Activated CD4-positive, alpha-beta memory T cell treated with anti-CD3 and anti-CD28 coated beads for 36 hours (primary cell): Measurements from ENCODE around the gene GOLGA6L2. TPM values are rescaled to one million over a fixed set of nuclear protein-coding genes. Genes with fewer than 3 reads are reported as not detected.
"Not testable (repeated sequence)": the region's sequence is repeated elsewhere in the genome, so short reads cannot be mapped to it uniquely, and the experiment has no call there.

Source experiments
- CTCF ChIA-PET: fragments of 350-600 bp; sonication (Branson Sonifier 250); formaldehyde crosslinking; loops from one replicate; lab custom pipeline; 2021; ENCODE audit warnings: antibody characterized with exemption, inconsistent platforms; lab: Charles Lee
- POLR2A ChIA-PET: fragments of 350-600 bp; sonication (Branson Sonifier 250); formaldehyde crosslinking; loops from one replicate; lab custom pipeline; 2021; ENCODE audit warnings: antibody characterized with exemption; lab: Charles Lee
- DNase-seq: peaks from one replicate; pipeline ENCODE4 v3.0.0-alpha.2; 2020
- H3K27ac Mint-ChIP-seq: one replicate; pipeline ENCODE4 v1.8.0; 2021; ENCODE audit warnings: mixed read lengths
- H3K27me3 Mint-ChIP-seq: one replicate; pipeline ENCODE4 v1.8.0; 2021; ENCODE audit warnings: mixed read lengths
- H3K36me3 Mint-ChIP-seq: one replicate; pipeline ENCODE4 v1.8.0; 2021; ENCODE audit warnings: mixed read lengths
- H3K4me1 Mint-ChIP-seq: one replicate; pipeline ENCODE4 v1.8.0; 2021; ENCODE audit warnings: low read depth, mixed read lengths
- H3K4me3 Mint-ChIP-seq: one replicate; pipeline ENCODE4 v1.8.0; 2021; ENCODE audit warnings: mild to moderate bottlenecking, mixed read lengths
- H3K9me3 Mint-ChIP-seq: one replicate; pipeline ENCODE4 v1.8.0; 2021; ENCODE audit warnings: mixed read lengths
- intact Hi-C: fragments of 100-400 bp; cut with micrococcal nuclease; formaldehyde crosslinking; loops from one replicate; pipeline ENCODE4 v1.15.1; 2023
- total RNA-seq, 2 experiments: library from RNA; stranded (reverse); gene quantifications; one replicate each; pipeline ENCODE4 v1.2.3, GENCODE V29; 2021

The GOLGA6L2 gene
- total RNA-seq, 2 experiments from 2014 or later: not detected

DNA sequence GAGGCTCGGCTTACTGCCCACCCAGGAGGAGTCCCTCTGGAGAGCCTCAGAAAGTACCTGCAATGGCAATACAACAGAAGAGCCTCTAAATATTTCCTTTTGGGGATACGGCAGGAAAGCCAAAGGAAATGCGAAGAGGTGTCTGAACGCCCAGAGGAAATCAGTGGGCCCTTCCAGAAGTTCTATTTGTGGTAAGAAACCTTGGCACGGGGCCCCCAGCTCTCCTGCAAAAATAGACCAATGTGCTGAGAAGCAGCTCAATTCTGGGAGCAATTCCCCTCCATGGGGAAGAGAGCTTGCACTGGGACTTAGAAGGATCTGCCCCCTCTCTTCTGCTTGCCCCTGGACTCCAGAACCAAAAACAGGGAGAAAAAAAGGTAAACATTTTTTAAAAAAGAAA is 47.8 kb downstream of the GOLGA6L2 start:
- H3K4me3 Mint-ChIP-seq, H3K27me3 Mint-ChIP-seq, H3K4me1 Mint-ChIP-seq, H3K9me3 Mint-ChIP-seq, CTCF ChIA-PET, DNase-seq, H3K27ac Mint-ChIP-seq, intact Hi-C loops, H3K36me3 Mint-ChIP-seq, POLR2A ChIA-PET: not testable (repeated sequence)

DNA sequence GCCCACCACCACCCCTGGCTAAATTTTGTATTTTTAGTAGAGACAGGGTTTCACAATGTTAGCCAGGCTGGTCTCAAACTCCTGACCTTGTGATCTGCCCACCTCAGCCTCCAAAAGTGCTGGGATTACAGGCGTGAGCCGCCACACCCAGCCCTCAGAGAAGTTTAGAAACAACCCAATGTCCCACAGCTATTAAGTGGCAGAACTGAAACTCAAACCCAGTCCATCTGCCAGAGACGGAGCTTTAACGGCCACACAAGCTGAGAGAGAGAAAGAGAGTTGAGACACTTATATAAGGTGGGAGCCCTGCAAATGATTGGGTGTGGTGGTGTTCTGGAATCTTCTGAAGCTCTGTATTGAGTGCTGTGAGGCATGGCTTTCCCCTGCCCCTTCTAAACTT is 48.7 kb downstream of the GOLGA6L2 start:
- DNase-seq, intact Hi-C loops, H3K36me3 Mint-ChIP-seq, H3K9me3 Mint-ChIP-seq, H3K27me3 Mint-ChIP-seq, H3K4me3 Mint-ChIP-seq, CTCF ChIA-PET, POLR2A ChIA-PET, H3K4me1 Mint-ChIP-seq, H3K27ac Mint-ChIP-seq: not testable (repeated sequence)

DNA sequence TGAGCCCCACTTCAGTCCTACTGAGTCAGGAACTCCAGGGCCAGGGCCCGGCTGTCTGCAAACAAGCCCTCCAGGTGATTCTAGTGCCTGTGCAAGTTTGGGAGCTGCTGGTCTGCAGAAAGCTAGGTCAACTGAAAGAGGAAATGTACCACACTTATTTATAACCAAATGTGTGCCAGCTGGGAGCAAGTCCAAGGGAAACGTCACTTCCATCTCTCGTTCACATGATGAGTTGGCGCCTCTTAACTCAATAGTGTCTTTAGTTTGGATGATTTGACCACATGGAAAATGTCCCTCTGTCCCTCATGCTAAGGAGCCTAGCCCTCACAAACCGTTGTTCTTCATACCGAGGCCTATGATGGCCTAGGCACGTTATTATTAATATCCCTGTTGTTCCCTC is 49.3 kb downstream of the GOLGA6L2 start:
- H3K36me3 Mint-ChIP-seq: no peaks in the 10 kb centered on the region
- no peaks in the 10 kb centered on the region for H3K4me1 Mint-ChIP-seq
- ChIA-PET CTCF (no interaction called here), POLR2A (no interaction called here)
- H3K9me3 Mint-ChIP-seq: no peaks in the 10 kb centered on the region
- H3K4me3 Mint-ChIP-seq: no peak overlapping the region
- no peak for DNase-seq
- intact Hi-C loops: no loop called here
- H3K27me3 Mint-ChIP-seq: peaks cover 2% of the 10 kb centered on the region
- H3K27ac Mint-ChIP-seq: no peak overlapping the region

DNA sequence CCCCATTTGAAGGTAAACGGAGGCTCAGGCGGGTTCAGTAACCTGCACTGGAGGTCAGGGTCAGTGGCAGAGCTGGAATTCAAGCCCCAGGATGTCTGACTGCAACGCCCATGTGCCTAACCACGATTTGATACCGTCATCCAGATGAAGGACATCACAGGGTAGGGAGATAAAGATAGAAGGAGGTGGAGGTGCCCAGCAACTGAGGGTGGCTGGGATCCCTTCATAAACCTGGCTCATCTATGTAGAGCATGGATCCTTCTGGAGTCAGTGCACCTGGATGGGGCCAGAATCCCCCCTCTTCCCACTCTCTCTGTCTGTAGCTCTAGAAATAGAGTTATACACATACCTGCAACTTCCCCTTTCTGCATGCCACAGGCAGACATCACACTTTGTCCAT is 51.2 kb downstream of the GOLGA6L2 start:
- Mint-ChIP-seq H3K36me3 (no peaks in the 10 kb centered on the region), H3K4me3 (no peak overlapping the region), H3K4me1 (no peaks in the 10 kb centered on the region), H3K9me3 (no peaks in the 10 kb centered on the region), H3K27me3 (peaks cover 4% of the 10 kb centered on the region), H3K27ac (no peak overlapping the region)
- ChIA-PET POLR2A (no interaction called here), CTCF (no interaction called here)
- no peak for DNase-seq
- intact Hi-C loops: no loop called here

GRCh38 chr15:23395030-23395692 is 51.9 kb downstream of the GOLGA6L2 start:
- no peak overlapping the region for H3K27ac Mint-ChIP-seq
- intact Hi-C loops: no loop called here
- H3K4me3 Mint-ChIP-seq: no peak overlapping the region
- POLR2A ChIA-PET: no interaction called here
- no peak for DNase-seq
- H3K27me3 Mint-ChIP-seq: peaks cover 1% of the 10 kb centered on the region
- no peaks in the 10 kb centered on the region for H3K36me3 Mint-ChIP-seq
- CTCF ChIA-PET: no interaction called here
- no peaks in the 10 kb centered on the region for H3K4me1 Mint-ChIP-seq
- no peaks in the 10 kb centered on the region for H3K9me3 Mint-ChIP-seq

Other genes with a start within 250 kb of the GOLGA6L2 start
- gene GOLGA6L26, start 113.0 kb downstream of the GOLGA6L2 start, total RNA-seq: not detected
- gene GOLGA8S, start 92.5 kb downstream of the GOLGA6L2 start, total RNA-seq: under 1 TPM in 1 of 2 experiments, not detected in 1; 0.05 TPM
- gene MKRN3, start 118.4 kb upstream of the GOLGA6L2 start, total RNA-seq: 1 to 10 TPM; 3.3 to 3.8 TPM
- gene MAGEL2, start 200.6 kb upstream of the GOLGA6L2 start, total RNA-seq: not detected
- gene NDN, start 240.1 kb upstream of the GOLGA6L2 start, total RNA-seq: 1 to 10 TPM; 1.3 TPM